Heart right ventricle (tissue), 16 donors: ENCODE data around the gene LIG4. TPM values are rescaled to one million over a fixed set of nuclear protein-coding genes. Genes with fewer than 3 reads are reported as not detected.

Experiments used
- ATAC-seq, 8 donors: fragments of 200-7000 bp; cut with Tn5 transposase; one replicate each; pipeline ENCODE4 v1.9.1; 2020; ENCODE audit warnings: mild to moderate bottlenecking in 8 of 8, moderate library complexity in 8 of 8, moderate number of reproducible peaks in 1 of 8
- DNase-seq, 2 donors: peaks; one replicate each; pipeline ENCODE4 v3.0.0-alpha.2; 2020
- H3K27ac ChIP-seq, 10 donors: fragments of 200-600 bp; sonication (generic) in 2 of 10; one replicate each; pipeline versions ENCODE4 v1.5.0 to v1.8.0; 2020 to 2022; ENCODE audit warnings: mild to moderate bottlenecking in 3 of 10
- H3K27me3 ChIP-seq, 7 donors: fragments of 200-600 bp; one replicate each; pipeline ENCODE4 v1.8.0; 2021 to 2022; ENCODE audit warnings: mild to moderate bottlenecking in 2 of 7
- H3K36me3 ChIP-seq, 9 donors: fragments of 200-600 bp; sonication (generic) in 1 of 9; one replicate each; pipeline versions ENCODE4 v1.5.0 to v1.8.0; 2020 to 2022; ENCODE audit warnings: mild to moderate bottlenecking in 2 of 9
- H3K4me1 ChIP-seq, 9 donors: fragments of 200-600 bp; sonication (generic) in 1 of 9; one replicate each; pipeline versions ENCODE4 v1.5.0 to v1.8.0; 2020 to 2022; ENCODE audit warnings: mild to moderate bottlenecking in 4 of 9
- H3K4me3 ChIP-seq, 10 donors: fragments of 200-600 bp; sonication (generic) in 2 of 10; one replicate each; pipeline versions ENCODE4 v1.5.0 to v1.8.0; 2020 to 2022; ENCODE audit warnings: mild to moderate bottlenecking in 7 of 10, moderate library complexity in 2 of 10
- H3K9me3 ChIP-seq, 11 donors: fragments of 200-600 bp in 10 of 11; sonication (generic) in 2 of 11; one replicate each; pipeline versions ENCODE4 v1.5.0 to v1.8.0; 2013 to 2022; ENCODE audit warnings: mild to moderate bottlenecking in 2 of 11, control low read depth in 1 of 11, moderate library complexity in 1 of 11
- WGBS, 2 donors: extraction: QIAGEN DNeasy Blood & Tissue Kit; methylation state at CpG; one replicate each; pipeline ENCODE4 v1.1.7; 2013; ENCODE audit warnings: inconsistent platforms in 1 of 2; 5-methylcytosine and 5-hydroxymethylcytosine counted together
- intact Hi-C, 10 donors: fragments of 100-400 bp; cut with DNase I; formaldehyde crosslinking; loops; one replicate each; pipeline versions ENCODE4 v1.11.1 to v1.14.2; 2022
- polyA plus RNA-seq, 2 donors: library from polyadenylated mRNA; stranded (reverse); fragments of 200-250 nt; gene quantifications; one replicate each; pipeline ENCODE4 v1.2.3, GENCODE V29; 2013
- total RNA-seq, 10 donors: library from RNA; stranded (reverse); fragmentation: NEBNext Ultra II Directional in 3 of 10; extraction: Animal tissue kit (Norgen Biotek cat#: 25700) in 3 of 10; gene quantifications; one replicate each; pipeline versions ENCODE4 v1.2.1 to v1.2.4, GENCODE V29; 2021 to 2023
- TF ChIP-seq, protein P1 (sequence below), 9 donors: fragments of 200-600 bp; sonication (generic) in 2 of 9; IDR thresholded peaks; one replicate each; pipeline versions ENCODE4 v1.5.0 to v1.8.0; 2021 to 2022; ENCODE audit warnings: antibody characterized with exemption in 9 of 9, mild to moderate bottlenecking in 5 of 9, moderate library complexity in 1 of 9
- donor health status: Arrhythmogenic right ventricular cardiomyopathy.
- donor health status: ischemic (EF 13 %, LVEDD 7.1; RV severe dilation, severe dysfunction).
- donor health status: healthy with polysubstance abuse.
- donor health status: DM: no; HTN: yes; CAD: no.
- donor health status: DM: no; HTN: no; CAD: no.
- donor health status: ischemic (EF 25% LVEDD 6.9; RV normal size, moderate dysfunction).
- donor health status: ischemic (EF 25% LVEDD 5.7; RV mildly dilated, moderate dysfunction).
- donor health status: healthy.
- donor health status: DM: yes; HTN: yes; CAD: no.
- donor health status: Ischemic cardiomyopathy.
- donor health status: ischemic (EF 35%, LVEDD 5.7; RV mildly dilated, moderate dysfunction).
- donor health status: nonischemic (EF 11% LVEDD 7.7; RV severe dilation, severe dysfunction).
- donor health status: DM: yes; HTN: yes; CAD: no.
- donor health status: PGD.
- donor health status: ischemic (EF 29% LVEDD 5.4; RV normal size, mild dysfunction).
- donor health status: nonischemic (EF 23%, LVEDD 6.1; RV moderate dilation, normal function).

LIG4 gene
- total and polyA plus RNA-seq, 12 donors: 3.7 to 16.2 (median 9.3) TPM

DNA sequence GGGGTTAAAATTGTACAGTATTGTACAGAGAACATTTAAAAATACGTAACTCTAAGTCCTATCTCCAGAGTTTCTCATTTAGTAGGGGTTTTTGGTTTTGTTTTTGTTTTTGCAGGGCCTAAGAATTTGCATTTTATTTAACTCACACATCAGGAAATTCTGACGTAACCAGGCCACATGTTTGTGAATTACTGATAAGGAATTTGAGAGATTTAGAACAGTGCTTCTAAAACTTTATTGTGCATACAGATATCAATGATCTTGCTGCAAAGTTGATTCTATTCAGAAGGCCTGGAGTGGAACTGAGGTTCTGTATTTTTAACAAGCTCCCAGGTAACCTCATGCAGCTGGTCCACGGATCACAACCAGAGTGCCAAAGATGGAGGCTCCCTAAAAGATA, 49.3 kb downstream of the LIG4 start:
- Histone ChIP-seq H3K9me3 (peaks cover 0 to 13% (median 5%) of the 10 kb centered on the region in 11 donors), H3K4me1 (no peaks in the 10 kb centered on the region), H3K27ac (no peak overlapping the region), H3K27me3 (no peaks in the 10 kb centered on the region), H3K36me3 (no peaks in the 10 kb centered on the region), H3K4me3 (no peak overlapping the region)
- DNase-seq (no peak), ATAC-seq (no peak)
- TF ChIP-seq, protein P1, sequence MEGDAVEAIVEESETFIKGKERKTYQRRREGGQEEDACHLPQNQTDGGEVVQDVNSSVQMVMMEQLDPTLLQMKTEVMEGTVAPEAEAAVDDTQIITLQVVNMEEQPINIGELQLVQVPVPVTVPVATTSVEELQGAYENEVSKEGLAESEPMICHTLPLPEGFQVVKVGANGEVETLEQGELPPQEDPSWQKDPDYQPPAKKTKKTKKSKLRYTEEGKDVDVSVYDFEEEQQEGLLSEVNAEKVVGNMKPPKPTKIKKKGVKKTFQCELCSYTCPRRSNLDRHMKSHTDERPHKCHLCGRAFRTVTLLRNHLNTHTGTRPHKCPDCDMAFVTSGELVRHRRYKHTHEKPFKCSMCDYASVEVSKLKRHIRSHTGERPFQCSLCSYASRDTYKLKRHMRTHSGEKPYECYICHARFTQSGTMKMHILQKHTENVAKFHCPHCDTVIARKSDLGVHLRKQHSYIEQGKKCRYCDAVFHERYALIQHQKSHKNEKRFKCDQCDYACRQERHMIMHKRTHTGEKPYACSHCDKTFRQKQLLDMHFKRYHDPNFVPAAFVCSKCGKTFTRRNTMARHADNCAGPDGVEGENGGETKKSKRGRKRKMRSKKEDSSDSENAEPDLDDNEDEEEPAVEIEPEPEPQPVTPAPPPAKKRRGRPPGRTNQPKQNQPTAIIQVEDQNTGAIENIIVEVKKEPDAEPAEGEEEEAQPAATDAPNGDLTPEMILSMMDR (IDR thresholded peaks at IDR 0.05): no peak
- intact Hi-C loops: no loop called here
- WGBS, 2 donors: 47 to 58% methylated on average over 3 of the region's 3 CpGs

DNA sequence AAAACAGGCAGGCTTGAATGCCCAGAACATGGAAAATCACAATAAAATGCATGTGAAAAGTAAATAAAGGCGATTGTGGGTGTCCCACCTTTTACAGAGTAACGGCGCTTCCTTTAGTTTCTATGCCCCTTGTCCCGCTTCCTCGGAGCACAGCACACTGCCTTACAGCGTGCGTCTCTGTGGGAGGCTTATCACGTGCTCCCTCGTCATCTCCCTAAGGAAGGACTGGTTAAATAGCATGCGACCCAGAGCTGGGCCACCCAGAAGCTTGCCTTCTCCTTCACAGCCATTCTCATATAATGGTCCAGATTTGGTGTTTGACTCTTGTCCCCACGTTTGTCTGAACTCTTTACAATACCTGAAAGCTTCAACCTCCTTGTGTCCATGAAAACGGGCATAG, 56.6 kb downstream of the LIG4 start:
- Histone ChIP-seq H3K27me3 (no peaks in the 10 kb centered on the region), H3K27ac (no peak overlapping the region), H3K4me3 (no peak overlapping the region), H3K9me3 (no peaks in the 10 kb centered on the region), H3K36me3 (no peaks in the 10 kb centered on the region), H3K4me1 (peaks cover 0 to 3% (median 0%) of the 10 kb centered on the region in 9 donors)
- ATAC-seq: no peak
- WGBS, 2 donors: 75 to 76% methylated on average over 12 of the region's 12 CpGs
- DNase-seq: no peak
- TF ChIP-seq, protein P1 (IDR thresholded peaks at IDR 0.05): no peak
- intact Hi-C loops: loop anchor here in 3 of 10 donors (5.0 kb wide), 1 partner anchor 946 kb away; no protein-coding TSS in a partner anchor

Other genes starting within 250 kb of the LIG4 start
- gene ABHD13, start 2.9 kb upstream of the LIG4 start, total RNA-seq: 1 to 10 TPM; 3.3 to 5.9 (median 4.6) TPM
- 1 to 10 TPM; 3.1 to 3.7 TPM for gene ABHD13, start 2.9 kb upstream of the LIG4 start, polyA plus RNA-seq
- gene TNFSF13B, start 54.2 kb upstream of the LIG4 start, total RNA-seq: 10 to 100 TPM in 1 of 10 donors, 1 to 10 TPM in 8, under 1 TPM in 1; 0.83 to 20.8 (median 2.0) TPM
- gene TNFSF13B, start 54.2 kb upstream of the LIG4 start, polyA plus RNA-seq: 1 to 10 TPM in 1 of 2 donors, under 1 TPM in 1; 0.52 to 2.6 TPM